ENCODE data around the gene CTNNBIP1.

Gene CTNNBIP1

DNA sequence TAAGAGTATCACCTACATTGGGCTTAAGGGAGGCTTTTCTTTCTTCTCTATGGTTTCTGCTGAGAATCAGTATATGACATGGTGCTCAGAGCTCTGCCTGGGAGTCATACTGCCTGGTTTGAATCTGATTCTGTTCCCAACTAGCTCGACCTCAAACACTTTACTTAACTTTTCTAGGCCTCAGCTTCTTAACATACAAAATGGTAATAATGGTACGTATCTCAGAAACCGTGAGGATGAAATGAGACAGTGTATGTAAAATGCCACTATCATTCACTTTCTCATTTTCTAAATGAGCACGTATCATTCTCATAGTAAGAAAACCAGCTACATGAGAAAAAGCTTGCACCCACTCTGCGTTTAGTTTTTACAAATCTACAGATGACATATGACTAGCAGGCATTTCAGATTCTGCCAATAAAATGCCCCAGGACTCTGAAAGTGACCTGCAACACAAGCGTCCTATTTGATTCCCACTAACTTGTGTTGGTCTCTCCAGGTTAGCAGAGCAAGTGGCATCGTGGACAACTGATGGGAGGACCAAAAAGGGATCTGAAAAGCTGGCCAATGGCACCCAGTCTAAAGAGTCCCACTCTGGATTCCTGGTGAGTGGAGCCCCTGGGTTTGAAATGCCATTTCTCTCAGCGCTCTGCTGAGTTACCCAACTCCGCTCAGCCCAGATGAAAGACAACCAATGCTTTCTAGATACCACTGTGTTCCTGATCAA lies 6.1 kb downstream of the CTNNBIP1 start:
- no peak for DNase-seq

DNA sequence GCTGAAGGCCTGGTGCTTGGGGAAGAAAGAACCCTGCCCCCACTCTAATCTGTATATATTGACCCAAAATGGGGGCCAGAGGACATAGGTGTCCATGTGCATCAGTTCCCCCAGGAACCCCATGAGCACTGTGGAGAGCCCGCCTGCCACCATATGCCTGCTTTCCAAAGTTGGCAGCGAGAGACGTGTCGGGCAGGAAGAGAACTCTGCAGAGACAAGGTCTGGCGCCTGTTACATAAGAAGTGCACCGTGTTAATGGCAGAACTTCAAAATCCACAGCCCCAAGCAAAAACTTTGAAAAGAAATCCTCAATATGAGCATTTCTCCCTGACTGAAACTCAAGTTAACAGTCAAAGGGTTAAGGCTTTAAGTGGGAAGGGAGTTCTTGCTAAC lies 8.0 kb downstream of the CTNNBIP1 start:
- DNase-seq = no peak

DNA sequence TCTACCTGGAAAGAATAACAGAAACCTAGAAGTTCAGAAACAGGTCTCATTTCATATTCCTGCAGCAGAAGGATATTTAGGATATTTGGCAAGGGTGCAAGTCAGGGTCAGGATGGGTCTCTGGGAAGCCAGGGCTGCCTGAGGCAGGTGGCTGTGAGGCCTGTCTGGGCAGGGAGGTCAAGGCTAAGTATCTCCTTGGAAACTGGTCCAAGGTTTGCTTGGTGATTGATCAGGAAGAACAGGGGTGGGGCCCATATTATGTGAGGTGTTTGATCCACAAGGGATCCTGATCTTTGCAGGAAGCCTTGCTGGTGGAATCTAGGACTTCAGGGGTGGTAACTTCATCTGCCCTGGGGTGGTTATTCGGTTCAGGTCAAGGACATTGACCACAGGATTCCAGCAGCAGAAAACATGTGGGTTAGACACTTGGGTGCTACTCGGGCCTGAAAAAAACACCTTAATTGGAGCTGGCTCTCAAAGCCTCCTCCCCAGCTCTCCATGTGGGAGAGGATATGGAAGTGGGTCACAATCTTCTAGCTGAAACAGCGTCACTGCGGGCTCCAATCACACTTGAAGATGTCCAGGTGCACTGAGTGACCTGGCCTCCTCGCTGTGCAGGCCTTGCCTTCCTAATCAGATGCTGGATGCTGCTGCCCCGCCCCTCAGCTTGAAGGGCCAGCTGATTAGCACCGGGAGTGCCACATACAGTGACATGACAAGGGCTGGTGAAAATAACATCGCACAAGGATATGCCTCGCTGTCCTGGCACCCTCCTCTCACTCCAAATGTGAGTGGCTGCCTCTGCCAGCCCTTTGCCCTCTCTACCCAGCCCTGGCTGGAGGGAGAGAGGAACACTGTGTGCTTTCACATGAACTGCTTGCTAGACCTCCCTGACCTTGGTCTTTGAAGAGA lies 8.7 kb downstream of the CTNNBIP1 start:
- no peak for DNase-seq

DNA sequence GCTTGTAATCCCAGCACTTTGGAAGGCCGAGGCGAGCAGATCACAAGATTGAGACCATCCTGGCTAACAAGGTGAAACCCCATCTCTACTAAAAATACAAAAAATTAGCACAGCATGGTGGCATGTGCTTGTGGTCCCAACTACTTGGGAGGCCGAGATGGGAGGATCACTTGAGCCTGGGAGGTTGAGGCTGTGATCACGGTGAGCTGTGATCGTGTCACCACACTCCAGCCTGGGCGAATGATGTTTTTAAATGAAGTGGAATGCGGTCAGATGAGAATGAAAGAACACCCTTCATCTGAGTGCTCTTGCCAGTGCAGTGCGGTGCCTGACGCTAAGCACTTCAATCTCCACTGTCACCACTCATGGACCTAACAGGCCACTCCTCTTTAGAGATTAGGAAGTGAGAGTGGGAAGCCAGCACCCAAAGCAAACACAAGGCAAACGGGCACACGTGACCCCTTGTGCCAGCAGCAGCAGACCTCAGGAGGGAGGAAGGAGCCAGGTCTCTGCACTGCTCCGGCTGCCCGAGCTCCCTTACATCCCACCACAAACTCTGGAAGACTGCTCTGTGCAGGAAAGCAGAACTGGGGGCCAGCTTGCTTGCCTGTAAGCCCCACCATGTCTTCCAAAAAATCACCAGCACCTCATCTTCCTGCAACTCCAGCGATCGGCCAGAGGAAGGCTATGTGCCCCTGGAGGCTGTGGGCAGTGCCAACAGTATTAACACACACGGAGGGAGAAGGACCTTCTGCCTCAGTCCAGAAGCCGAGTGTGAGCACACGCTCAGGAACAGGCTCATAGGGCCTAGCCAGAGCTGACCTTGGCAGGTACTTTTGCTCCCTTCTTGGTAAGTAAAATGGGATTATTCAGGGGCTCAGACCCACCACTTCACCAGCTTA lies 9.7 kb downstream of the CTNNBIP1 start:
- DNase-seq = no peak

DNA sequence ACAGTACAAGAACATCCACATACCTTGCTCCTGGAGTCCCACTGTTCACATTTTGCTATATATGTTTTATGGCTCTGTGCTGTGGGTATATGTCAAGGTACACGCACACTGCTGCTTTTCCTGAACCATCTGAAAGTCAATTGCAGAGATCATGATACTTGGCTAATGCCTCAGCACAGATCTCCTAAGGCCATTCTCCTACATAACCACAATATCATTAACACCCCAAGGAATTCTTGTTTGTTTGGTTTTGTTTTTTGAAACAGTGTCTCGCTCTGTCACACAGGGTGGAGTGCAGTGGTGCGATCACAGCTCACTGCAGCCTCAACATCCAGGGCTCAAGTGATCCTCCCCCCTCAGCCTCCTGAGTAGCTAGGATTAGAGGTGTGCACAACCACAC lies 16.0 kb downstream of the CTNNBIP1 start:
- DNase-seq = no peak

DNA sequence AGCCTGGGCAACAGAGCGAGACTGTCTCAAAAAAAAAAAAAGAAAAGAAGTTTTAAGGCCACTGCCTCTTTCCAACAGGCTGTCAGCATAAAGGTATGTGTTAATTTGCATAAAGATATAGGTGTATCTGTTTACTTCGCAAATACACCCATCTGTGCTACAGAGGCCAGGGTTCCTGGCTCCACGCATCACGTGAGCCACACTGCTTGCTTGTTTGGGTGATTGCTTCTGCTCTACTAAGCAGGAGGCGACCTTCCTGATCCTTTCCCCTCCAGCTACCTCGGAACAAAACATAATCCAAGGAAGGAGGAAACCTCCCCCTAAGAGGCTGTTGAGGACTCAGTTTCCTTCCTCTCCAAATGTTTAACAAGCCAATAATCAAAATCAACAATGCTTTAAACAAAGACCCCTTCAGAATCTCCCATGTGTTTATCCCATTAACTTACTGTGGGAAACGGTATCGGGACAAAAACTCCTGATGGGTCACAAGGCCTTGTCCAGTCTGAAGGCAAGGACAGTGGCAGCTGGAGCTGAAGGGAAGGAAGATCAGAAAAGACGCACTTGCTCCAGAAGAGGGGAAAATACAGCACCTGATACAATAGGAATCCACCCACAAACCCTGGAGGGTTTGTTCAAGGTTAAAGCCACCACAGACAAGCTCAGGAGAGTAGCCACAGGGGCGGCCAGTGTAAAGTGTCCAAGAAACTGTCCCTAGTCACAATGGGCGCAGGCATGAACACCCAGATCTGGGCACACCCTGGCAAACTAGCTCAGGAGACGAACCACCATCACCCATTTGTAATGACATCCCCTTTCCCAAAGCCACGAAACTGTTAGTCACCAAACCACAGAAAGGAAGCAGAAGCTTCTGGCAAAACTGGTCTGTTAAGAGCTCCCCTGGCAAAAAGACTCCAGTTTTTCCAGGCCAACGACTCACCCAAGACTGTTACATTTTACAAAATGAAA lies 17.2 kb downstream of the CTNNBIP1 start:
- DNase-seq = no peak

DNA sequence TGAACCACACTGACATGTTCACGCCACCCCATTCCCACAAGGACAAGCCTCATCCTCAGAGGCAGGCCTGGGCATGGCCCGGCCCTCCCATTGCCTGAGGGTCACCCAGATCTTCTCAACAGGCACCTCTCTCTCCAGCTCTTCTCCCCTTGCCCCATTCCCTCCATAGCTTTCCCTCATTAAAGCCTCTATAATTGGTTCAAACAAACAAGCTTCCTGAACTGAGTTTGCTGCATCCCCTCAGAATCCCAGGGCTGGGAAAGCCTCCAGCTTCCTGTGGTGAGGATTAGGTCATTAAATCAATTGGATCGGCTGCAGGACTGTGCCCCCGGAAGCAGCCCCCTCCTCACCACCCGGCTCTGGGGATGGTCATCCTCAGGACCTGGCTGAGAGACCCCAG lies 18.9 kb downstream of the CTNNBIP1 start:
- no peak for DNase-seq

DNA sequence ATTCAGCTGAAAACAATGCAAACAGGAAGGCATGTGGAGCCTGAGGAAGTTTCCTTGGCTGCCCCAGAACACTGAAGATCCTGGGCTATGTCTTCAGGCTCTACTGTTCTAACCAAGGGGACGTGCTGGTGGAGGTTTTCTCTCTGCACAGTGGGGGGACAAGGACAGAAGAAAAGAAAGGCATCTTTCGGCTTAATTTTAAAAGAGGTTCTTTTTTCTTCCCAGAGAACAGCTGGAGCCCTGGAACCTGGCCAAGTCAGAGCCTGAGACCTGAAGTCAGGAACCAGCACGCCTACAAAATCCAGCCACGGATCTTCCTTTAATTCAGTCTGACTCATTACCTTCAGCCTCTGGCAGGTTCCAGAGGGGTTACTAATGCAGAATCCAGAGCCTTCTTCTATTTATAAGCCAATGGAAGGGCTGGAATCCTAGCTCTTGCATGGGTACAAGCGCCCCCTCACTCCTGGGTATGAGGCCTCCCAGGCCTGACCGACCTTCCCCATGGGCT lies 19.8 kb downstream of the CTNNBIP1 start:
- DNase-seq = no peak

DNA sequence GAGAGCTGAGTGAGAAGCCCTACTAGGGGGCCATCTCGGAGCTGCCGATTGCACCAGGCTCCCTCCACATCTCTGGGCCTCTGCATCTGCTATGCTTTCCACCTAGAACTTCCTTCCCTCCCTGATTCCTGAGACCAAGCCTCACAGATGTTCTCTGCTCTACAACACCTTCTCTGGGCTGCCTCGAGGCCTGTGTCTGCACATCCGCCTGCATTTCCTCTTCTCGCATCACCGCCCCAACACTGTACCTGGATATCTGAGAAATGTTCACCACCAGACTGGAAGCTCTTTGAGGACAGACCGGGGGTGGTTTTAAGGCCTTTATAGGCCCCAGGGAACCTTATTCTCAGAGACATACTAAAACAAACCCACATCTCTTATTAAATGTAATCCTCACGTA lies 20.7 kb downstream of the CTNNBIP1 start:
- DNase-seq = no peak

DNA sequence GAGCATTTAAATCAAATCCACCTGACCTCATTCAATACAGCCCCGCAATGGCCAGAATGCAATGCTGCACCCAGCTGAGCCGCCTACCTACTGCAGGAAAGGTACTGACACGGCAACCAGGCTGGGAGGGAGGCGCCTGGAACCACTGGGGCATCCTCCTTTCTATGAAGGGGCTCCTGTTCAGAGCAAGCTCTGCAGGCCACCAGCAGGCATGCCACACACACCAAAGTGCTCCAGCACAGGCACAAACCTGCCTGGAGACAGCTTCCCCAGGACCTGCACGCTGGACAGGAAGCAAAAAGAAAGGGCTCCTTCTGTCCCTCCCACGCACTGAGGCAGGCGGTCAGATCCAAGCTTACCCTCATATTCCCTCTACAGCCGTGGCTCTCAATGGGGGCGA lies 21.2 kb downstream of the CTNNBIP1 start:
- no peak for DNase-seq

DNA sequence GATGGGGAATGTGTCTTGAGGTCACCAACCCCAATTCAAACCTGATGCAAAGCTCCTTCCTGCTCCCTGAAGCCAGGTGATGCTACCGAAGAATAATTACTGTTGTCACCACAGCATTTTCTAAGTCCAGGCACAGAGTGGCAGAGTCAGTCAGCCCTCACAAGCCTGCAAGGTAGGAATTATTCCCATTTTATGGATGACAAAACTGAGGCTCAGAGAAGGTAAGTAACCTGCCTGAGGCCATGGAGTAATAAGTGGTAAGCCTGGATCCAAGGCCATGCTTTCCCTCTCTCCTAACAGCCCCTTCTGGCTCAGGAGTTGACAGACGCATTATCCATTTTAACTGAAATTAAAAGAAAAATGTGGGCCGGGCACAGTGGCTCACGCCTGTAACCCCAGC lies 23.0 kb downstream of the CTNNBIP1 start:
- no peak for DNase-seq

DNA sequence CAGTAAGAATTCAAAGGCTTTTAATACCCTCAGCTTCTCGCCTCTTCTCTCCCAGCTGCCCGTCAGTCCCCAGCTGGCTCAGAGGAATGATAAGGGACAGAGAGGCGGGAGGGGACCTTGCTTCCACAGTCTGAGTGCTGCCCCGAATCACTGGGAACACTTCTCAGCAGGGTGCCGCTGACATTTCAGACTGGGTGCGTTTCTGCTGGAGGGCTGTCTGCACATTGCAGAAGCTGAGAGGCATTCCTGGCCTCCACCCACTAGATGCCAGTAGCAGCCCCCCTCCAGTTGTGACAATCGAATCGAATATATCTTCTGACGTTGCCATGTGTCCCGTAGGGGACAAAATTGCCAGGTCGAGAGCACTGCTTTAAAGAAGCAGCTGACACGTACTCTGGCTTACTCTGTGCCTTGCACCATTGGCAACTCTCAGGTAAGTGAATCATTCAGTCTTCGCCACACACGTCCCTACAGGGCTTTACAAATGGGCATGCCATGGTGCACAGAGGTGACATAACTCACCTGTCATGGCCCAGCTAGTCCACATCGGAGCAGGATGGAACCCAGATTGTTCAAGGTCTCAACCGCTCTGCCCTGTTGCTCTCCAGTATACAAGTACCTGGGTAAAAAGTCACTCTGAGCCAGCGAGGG lies 23.9 kb downstream of the CTNNBIP1 start:
- DNase-seq = no peak

DNA sequence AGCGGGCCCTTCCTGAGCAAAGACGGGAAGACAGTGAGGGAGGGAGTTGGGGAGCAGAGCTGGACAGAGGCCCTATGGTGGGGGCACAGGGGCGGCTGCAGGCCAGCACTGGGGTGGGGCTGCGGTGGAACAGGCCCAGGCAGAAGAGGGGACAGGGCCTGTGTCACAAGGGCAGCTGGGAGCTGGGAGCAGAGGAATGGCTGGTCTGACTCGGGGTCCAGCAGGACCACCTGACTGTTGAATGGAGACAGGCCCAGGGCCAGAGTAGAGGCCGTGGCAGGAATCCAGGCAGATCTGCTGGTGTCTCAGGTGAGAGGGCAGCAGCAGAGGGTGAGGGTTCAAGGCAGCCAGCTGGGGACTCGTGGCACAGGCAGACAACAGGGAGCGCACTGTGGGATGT lies 25.3 kb downstream of the CTNNBIP1 start:
- no peak for DNase-seq

DNA sequence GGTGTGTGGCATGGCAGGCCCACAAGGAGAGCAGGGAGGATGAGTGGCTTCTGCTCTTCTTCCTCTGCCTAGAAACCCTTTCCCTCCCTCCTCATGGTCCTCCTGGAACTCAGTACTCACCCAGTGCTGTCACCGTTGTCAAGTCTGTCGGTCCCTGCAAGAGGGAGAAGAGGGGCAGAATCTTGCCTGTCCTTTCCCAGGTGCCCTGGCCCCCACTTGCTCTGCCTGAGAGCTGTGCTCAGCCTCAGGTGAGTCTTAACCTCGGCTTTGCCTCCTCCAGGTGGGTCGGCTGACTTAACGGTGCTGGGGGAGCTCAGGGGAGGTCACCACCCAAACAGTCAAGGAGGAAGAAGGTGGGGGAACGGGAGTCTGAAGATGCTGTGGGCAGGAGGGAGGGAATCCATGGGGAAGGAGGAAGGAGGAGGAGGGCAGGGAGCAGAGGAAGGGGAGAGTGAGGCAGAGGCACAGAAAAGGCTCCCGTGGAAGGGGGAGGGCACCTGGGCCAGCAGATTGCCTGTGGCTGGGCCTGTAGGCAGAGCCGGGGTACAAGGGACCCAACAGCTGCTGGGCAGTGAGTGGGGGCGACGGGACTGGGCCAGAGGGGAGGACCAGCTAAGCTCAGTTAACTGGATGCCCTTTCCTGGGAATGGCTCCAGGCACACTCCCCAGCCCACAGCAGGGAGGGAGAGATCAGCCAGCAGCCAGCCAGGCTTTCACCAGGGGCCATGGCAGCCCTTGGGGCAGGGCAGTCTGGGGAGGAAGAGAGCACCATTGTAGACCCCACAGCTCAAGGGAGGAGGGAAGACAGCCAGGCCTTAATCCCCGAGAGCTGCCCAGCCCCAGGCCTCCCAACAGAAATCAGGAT lies 26.3 kb downstream of the CTNNBIP1 start:
- DNase-seq = no peak

DNA sequence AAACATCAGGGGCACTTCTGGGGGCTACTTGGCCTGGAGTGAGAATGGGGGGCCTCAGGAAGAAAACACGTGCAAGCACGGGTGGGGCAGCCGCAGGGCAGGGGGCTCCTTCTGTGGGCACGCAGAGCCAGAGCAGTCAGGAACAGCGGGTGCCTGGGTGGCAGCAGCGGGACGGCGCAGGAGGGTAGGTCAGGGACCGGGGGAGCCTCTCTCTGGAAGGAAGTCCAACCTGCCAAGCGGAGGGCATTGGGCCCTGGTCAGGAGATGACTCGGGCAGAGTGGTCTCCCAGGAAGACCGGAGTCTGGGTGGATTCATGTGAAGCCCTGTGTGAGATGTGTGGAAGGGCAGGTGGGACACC lies 27.1 kb downstream of the CTNNBIP1 start:
- no peak for DNase-seq

DNA sequence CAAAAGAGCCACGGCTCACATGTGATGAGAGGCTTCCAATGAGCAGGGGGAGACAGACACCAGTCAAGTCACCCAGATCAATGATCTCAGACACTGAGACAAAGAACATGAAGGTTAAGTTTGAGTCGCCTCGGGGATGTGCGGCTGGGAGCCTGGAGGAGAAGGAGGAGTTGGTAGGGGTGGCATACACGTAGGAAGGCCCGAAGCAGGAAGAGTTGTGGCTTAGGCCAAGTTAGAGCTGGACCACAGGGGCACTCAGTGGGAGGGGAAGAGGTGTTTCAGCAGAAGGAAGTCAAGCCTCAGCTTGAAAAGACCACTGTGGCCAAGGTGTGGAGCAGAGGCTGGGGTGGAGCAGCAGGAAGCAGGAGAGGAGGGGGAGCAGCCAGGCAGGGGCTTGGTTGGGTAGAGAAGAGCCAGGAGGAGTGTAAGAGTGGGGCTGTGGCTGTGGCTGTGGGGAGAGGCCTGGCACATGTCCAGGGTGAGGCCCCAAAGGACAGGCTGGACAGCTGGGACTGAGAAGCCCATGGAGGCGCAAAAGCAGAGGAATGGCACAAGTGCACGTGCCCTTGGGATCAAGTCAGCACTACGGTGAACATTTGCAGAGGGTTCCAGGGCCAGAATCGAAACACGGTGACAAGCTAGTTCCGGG lies 27.6 kb downstream of the CTNNBIP1 start:
- DNase-seq = no peak

DNA sequence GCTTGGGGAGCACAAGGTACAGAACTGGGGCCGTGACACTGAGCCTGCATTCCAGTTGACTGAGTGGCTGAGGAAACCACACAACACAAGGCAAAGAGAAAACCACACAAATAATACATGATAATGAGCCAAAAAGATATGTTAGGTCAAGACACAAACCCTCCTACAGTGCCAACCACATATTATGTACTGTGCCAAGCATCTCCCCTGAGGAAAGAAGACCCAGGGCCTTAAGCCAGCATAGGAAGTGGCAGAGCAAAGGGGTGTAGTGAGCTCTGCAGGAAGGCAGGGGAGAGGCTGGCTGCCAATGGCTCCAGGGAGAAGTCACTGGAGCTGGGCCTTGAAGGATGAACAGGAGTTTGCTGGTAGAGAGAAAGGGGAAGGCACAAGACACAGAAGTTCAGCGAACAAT lies 28.2 kb downstream of the CTNNBIP1 start:
- DNase-seq = no peak

DNA sequence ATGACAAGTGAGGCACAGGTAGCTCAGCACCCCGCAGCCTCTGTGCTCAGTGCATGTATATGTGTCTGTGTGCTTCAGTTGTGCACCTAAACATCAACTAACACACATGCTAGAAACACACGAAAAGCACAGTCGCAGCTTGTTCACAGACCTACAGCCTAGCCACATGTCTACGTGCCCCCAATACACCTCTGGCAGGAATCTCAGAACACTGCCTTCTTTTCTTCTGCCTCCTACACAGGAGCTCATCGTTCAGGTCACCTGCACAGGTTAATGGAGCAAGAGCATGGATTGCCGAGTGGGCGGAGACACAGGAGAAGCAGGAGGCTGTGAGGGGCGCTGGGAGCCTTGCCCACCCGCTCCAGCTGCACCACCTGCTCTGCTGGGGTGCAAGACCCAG lies 31.7 kb downstream of the CTNNBIP1 start:
- no peak for DNase-seq

DNA sequence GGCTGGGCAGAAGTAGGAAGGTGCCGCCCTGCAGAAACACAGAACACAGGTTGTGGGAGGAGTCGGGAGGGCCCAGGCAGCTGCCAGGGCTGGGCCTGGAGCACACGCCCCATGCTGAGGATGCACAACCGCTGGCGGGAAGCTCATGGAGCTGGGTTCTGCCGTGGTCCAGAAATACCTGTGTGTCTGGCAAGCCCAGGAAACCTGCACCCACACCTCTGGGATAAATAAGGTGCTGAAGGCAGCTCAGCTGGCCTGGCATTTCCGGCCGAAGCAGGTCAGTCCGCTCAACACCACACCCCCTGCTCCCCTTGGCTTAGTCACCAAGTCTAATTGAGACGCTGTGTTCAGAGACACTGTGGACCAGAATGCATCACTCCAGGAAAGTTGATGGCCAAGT lies 32.1 kb downstream of the CTNNBIP1 start:
- DNase-seq = no peak

DNA sequence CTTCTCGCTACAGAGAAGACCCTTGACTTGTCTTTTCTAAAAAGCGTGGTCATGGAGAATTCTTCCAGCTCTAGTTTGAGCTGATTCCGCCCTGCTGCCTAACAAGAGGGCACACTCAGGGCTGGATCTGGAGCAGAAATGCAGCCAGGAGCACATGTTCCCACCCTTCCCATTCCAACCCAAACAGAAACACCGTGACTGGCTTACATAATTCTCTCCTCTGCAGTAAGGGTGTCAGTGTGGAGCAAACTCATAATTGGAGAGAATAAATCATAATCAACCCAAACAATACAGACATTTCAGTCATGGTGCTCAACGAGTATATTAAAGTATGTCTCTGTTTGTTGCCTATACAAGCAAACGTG lies 34.5 kb downstream of the CTNNBIP1 start:
- DNase-seq = no peak
